KOPT-K1 (cell line): ENCODE measurements around the gene RNF175.
"Not testable (repeated sequence)": the region's sequence is repeated elsewhere in the genome, so short reads cannot be mapped to it uniquely, and the experiment has no call there.

Experiments
- H3K27ac ChIP-seq: fragments of 200-600 bp; sonication (generic); 2 replicates; pipeline ENCODE4 v1.5.1; 2016; ENCODE audit warnings: antibody characterized with exemption, mild to moderate bottlenecking, low read depth, low read length; ENCODE audit not compliant: poor library complexity, severe bottlenecking
- H3K36me3 ChIP-seq: fragments of 200-600 bp; sonication (generic); 2 replicates; pipeline ENCODE4 v1.5.1; 2017; ENCODE audit warnings: antibody characterized with exemption, mild to moderate bottlenecking, low read length, moderate library complexity; ENCODE audit not compliant: insufficient read depth
- H3K9me3 ChIP-seq: fragments of 200-600 bp; sonication (generic); 2 replicates; pipeline ENCODE4 v1.5.1; 2017; ENCODE audit warnings: antibody characterized with exemption, low read length, mild to moderate bottlenecking; ENCODE audit not compliant: insufficient read depth, poor library complexity, severe bottlenecking

RNF175 gene

GRCh38 chr4:153684971-153685371 lies 74.9 kb downstream of the RNF175 start:
- Histone ChIP-seq H3K9me3 (peaks cover 44% of the 10 kb centered on the region), H3K36me3 (no peaks in the 10 kb centered on the region), H3K27ac (no peak overlapping the region)

GRCh38 chr4:153684182-153684970 lies 75.4 kb downstream of the RNF175 start, which contains the start of gene TLR2:
TLR2 (plus strand) TSS chr4:153684280; CDS start chr4:153702908, 18,628 bp downstream.
- H3K9me3 ChIP-seq: peaks cover 38% of the 10 kb centered on the region
- H3K36me3 ChIP-seq: no peaks in the 10 kb centered on the region
- H3K27ac ChIP-seq: no peak within 1 kb of the TSS

- H3K9me3 ChIP-seq: peaks cover 32% of the 10 kb centered on the region
- H3K36me3 ChIP-seq: no peaks in the 10 kb centered on the region
- no peak overlapping the region for H3K27ac ChIP-seq
These were observed 76.1 kb downstream of the RNF175 start for GRCh38 chr4:153683763-153684181.

- Histone ChIP-seq H3K27ac (no peak overlapping the region), H3K9me3 (peaks cover 27% of the 10 kb centered on the region), H3K36me3 (no peaks in the 10 kb centered on the region)
These were observed 80.3 kb downstream of the RNF175 start for GRCh38 chr4:153679486-153679885.

GRCh38 chr4:153676984-153677383 lies 82.8 kb downstream of the RNF175 start:
- Histone ChIP-seq H3K27ac (no peak overlapping the region), H3K36me3 (no peaks in the 10 kb centered on the region), H3K9me3 (peaks cover 16% of the 10 kb centered on the region)

GRCh38 chr4:153676486-153676885 lies 83.3 kb downstream of the RNF175 start:
- Histone ChIP-seq H3K27ac (no peak overlapping the region), H3K36me3 (no peaks in the 10 kb centered on the region)

GRCh38 chr4:153669838-153670237 lies 90.0 kb downstream of the RNF175 start:
- no peaks in the 10 kb centered on the region for H3K9me3 ChIP-seq
- no peak overlapping the region for H3K27ac ChIP-seq
- no peaks in the 10 kb centered on the region for H3K36me3 ChIP-seq

More at GRCh38 chr4:153676486-153676885, 83.3 kb downstream of the RNF175 start:
- peaks cover 16% of the 10 kb centered on the region for H3K9me3 ChIP-seq

- Histone ChIP-seq H3K36me3 (no peaks in the 10 kb centered on the region), H3K27ac (no peak overlapping the region), H3K9me3 (peaks cover 4% of the 10 kb centered on the region)
These were observed 91.2 kb downstream of the RNF175 start for GRCh38 chr4:153668647-153669046.

- H3K9me3 ChIP-seq, H3K36me3 ChIP-seq, H3K27ac ChIP-seq: not testable (repeated sequence)
These were observed 93.3 kb downstream of the RNF175 start for GRCh38 chr4:153666505-153666904.

GRCh38 chr4:153663667-153664066 lies 96.2 kb downstream of the RNF175 start:
- Histone ChIP-seq H3K9me3 (peaks cover 4% of the 10 kb centered on the region), H3K36me3 (no peaks in the 10 kb centered on the region), H3K27ac (no peak overlapping the region)

GRCh38 chr4:153661908-153662307 lies 97.9 kb downstream of the RNF175 start:
- Histone ChIP-seq H3K27ac (no peak overlapping the region), H3K36me3 (no peaks in the 10 kb centered on the region), H3K9me3 (peaks cover 4% of the 10 kb centered on the region)

- no peaks in the 10 kb centered on the region for H3K36me3 ChIP-seq
- peaks cover 4% of the 10 kb centered on the region for H3K9me3 ChIP-seq
- no peak overlapping the region for H3K27ac ChIP-seq
These were observed 98.5 kb downstream of the RNF175 start for GRCh38 chr4:153661215-153661822.
